Inferior parietal cortex (tissue), 1 donor: ENCODE measurements around the gene TUBGCP2.
A peak's percentile ranks its signal among the peaks of the same experiment; 100 is the strongest.
"Not testable (repeated sequence)": the region's sequence is repeated elsewhere in the genome, so short reads cannot be mapped to it uniquely, and the experiment has no call there.

Experiments
- DNase-seq: peaks from one replicate; pipeline ENCODE4 v3.0.0-alpha.2; 2016; ENCODE audit errors: extremely low spot score

The TUBGCP2 gene

DNA sequence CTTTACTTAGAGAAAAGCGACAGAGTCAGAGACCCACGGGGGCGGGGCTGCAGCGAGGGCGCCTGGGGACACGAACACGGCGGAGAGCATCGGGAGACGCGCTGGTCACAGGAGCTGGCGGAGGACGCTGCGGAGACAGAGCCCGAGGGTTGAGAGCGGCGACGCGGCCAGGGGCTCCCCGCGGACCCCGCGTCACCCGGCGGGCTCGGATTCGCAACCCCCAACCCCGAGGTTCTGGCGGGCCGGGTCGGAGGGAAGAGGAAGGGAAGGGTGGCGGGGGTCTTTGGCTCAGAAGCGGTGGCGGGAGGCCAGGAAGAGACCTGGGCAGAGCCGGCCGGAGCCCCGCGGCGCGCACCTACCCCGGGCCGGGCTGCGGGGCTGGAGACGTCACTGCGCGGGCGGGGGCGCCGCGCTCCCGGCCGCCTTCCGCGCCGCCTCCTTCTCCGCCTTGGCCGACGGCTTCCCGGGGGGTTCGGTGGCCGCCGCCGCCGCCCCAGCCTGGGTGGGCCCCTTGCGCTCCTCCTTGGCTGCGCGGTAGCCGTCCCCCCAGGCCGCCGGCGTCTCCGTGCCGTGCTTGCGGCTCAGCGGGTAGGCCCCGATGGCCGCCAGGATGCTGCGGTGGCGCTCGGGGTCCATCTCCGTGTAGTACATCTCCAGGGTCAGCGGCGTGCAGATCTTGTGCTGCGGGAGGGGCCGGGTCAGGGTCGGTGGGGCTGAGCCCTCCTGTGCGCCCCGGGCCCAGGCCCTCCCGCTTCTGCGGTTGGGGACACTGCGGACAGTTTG is 17.0 kb upstream of the TUBGCP2 start:
- no peak for DNase-seq

GRCh38 chr10:133324857-133325260 is 16.2 kb upstream of the TUBGCP2 start:
- no peak for DNase-seq

- no peak for DNase-seq
Measured at GRCh38 chr10:133324198-133324792, 15.6 kb upstream of the TUBGCP2 start.

DNA sequence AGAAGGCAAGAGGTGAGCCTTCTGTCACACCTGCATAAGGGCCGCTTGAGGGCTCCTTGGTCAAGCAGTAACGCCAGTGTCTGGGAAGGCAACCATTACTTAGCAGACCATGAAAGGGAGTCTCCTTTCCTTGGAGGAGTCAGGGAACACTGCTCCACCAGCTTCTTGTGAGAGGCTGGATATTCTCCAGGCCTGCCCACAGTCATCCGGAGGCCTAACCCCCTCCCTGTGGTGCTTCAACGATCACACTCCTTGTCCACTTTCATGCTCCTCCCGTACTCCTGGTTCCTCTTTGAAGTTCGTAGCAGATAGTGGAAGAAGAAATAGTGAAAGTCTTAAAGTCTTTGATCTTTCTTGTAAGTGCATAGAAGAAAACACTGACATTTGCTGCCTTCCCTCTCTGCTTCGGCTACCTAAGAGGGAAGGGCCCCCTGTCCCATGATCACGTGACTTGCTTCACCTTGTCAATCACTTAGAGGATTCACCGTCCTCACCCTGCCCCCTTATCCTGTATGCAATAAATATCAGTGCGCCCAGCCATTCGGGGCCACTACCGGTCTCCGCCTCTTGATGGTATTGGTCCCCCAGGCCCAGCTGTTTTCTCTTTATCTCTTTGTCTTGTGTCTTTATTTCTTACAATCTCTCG is 13.5 kb upstream of the TUBGCP2 start:
- DNase-seq = not testable (repeated sequence)

GRCh38 chr10:133320852-133321422 is 12.3 kb upstream of the TUBGCP2 start:
- not testable (repeated sequence) for DNase-seq

DNA sequence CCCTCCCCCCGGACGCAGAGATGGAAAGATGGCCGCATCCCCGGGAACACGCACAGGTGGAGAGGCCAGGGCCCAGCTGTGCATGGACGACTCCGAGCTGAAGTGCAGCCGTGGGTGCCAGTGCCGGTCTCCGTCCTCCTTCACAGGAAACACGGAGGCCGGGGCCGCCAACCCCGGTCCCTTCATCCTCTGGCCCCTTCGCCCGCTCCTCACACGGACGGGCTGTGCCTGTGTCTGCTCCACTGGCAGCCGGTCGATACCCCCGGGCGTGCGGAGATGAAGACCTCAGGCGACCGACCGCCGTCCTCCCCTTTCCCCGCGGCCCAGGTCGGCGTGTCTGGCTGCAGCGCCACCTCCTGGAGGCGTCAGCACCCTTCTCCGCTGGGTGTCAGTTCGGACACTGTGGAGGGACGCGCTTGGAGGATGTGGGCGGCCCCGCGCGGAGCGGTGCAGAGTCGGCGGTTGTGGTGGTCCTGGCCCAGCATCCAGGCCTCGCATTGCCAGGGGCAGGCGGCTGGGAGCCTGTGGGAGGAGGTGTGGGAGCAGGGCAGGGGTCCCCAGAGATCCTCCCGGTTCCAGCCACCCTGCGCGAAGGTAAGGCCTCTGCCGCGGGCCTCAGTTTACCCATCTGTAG is 9.9 kb upstream of the TUBGCP2 start:
- no peak for DNase-seq

GRCh38 chr10:133316732-133317131 is 8.1 kb upstream of the TUBGCP2 start:
- DNase-seq = no peak

DNA sequence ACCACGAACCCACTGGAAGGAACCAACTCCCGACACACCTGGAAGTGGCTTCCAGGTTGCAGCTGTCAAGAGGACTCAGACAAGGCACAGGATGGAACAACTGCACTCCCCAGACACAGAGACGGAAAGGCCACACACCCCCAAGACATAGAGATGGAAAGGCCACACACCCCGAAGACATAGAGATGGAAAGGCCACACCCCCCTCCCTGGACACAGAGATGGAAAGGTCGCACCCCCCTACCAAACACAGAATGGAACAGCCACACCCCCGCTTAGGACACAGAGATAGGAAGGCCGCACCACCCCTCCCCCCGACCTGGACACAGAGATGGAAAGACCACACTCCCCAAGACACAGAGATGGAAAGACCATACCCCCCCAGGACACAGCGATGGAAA is 7.6 kb upstream of the TUBGCP2 start:
- DNase-seq = no peak

- no peak for DNase-seq
Measured at GRCh38 chr10:133315847-133316246, 7.2 kb upstream of the TUBGCP2 start.

- no peak for DNase-seq
Measured at GRCh38 chr10:133314911-133315310, 6.2 kb upstream of the TUBGCP2 start.

GRCh38 chr10:133313192-133313591 is 4.5 kb upstream of the TUBGCP2 start:
- DNase-seq = no peak

GRCh38 chr10:133312769-133313145 is 4.1 kb upstream of the TUBGCP2 start:
- no peak for DNase-seq

- no peak for DNase-seq
Measured at GRCh38 chr10:133312016-133312768, 3.5 kb upstream of the TUBGCP2 start.

DNA sequence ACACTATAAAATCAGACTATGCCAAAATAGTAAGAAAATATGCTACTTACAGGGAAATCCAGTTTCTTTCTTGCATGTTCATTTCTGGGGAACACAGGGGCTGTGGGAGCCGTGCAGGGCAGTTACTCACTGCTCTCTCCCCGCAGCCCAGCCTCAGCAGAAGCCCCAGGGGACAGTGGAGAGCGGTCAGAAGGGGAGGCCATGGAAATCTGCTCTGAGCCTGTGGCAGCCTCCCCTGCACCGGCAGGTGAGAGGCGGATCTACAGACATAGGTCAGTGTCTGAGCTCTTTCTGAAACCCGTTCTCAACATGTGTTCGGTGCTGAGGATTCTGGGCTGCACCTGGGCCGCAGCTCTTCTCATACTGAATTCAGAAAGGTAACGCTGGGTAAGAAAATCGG is 2.9 kb upstream of the TUBGCP2 start:
- DNase-seq = no peak

DNA sequence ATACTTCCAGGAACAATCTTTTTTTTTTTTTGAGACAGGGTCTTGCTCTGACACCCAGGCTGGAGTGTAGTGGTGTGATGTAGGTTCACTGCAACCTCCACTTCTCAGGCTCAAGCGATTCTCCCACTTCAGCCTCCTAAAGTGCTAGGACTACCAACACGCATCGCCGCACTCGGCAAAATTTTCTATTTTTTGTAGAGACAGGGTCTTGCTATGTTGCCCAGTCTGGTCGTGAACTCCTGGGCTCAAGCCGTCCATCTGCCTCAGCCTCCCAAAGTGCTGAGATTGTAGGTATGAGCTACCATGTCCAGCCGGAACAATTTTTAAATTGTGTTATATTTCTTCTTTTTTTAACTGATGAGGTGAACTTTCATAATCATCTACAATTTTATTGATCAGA is 2.1 kb upstream of the TUBGCP2 start:
- no peak for DNase-seq

GRCh38 chr10:133310399-133310755 is 1.7 kb upstream of the TUBGCP2 start:
- no peak for DNase-seq

GRCh38 chr10:133309720-133310398 is 1.2 kb upstream of the TUBGCP2 start:
- no peak for DNase-seq

GRCh38 chr10:133309100-133309719 is 538 bp upstream of the TUBGCP2 start:
- peak; percentile 70 for DNase-seq

DNA sequence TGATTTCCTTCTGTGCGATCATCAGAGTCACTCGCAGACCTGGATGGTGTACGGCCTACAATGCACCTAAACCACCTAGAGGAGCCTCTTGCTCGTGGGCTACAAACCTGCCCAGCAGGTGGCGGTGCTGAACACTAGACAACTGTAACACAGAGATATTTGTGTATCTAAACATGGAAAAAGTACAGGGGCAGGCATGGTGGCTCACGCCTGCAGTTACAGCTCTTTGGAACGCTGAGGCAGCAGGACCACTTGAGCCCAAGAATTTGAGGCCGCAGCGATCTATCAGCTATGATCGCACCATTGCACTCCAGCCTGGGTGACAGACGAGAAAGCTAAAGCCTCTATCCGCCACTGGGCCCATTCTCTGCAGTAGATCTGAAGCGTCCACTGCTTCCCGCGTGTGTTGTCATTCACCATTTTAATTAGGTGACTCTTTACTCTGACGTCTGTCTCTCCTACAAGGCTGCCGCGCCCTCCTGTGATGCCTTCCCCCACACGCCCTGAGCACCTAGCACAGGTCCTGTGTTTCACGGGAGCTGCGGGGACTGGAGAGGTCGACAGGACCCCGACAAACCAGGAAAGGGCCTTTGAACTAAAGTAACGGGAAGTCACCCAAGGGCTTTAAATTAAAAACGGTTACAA is 774 bp downstream of the TUBGCP2 start:
- DNase-seq = no peak

DNA sequence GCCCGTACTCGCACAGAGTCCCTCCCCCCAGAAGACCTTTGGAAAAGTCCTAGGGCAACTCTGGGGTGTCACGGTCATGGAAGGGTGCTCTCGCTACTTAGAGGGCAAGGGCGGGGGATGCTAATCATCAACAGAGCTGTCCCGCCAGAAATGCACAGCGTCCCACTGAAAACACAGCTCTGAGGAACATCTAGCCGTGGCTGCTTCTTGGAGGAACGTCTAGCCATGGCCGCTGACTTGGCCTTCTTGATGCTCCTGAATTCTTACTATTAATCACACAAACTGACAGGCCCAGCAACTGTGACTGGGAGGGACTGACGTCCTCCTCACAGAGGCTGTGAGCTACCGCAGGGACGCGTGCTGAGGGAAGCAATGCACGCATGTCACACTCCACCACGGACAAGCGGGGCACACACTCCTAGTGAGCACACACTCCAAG is 1.7 kb downstream of the TUBGCP2 start:
- DNase-seq = no peak
